Stimulated activated CD8-positive, alpha-beta memory T cell treated with anti-CD3 and anti-CD28 coated beads, Interleukin-7, amount 100 ng/mL, for 1 hour (primary cell): ENCODE measurements around the gene MSI2.

Experiments
- DNase-seq, 2 donors: peaks; one replicate each; pipeline ENCODE4 v3.0.0-alpha.2; 2020; ENCODE audit warnings: low read depth in 2 of 2

Gene MSI2

GRCh38 chr17:57713140-57713539 lies 456.8 kb downstream of the MSI2 start:
- no peak for DNase-seq

DNA sequence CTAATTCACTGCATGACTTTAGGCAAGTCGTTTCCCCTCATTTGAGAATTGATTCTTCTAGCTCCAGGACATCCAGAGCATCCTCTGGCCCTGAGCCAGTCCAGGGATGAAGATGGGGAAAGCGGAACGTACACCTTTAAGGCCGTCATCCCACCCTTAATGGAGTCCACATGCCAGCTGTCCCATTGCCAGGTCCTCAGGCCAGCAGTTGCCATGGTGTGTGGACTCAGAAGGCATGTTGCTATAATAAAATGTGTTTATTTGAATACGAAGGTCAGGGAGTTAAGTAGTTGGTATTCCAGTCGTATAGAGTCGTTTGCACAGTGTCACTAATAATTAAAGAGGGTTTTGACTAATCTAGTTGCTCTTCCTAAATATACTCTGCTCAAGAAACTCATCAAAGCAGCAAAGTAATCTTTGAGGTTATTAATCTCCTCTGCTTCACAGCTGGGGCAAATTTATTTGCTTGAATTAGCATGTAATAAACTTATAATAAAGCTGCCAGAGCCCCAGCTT lies 458.4 kb downstream of the MSI2 start:
- no peak for DNase-seq

- no peak for DNase-seq
These were observed 459.7 kb downstream of the MSI2 start for GRCh38 chr17:57715981-57716380.

DNA sequence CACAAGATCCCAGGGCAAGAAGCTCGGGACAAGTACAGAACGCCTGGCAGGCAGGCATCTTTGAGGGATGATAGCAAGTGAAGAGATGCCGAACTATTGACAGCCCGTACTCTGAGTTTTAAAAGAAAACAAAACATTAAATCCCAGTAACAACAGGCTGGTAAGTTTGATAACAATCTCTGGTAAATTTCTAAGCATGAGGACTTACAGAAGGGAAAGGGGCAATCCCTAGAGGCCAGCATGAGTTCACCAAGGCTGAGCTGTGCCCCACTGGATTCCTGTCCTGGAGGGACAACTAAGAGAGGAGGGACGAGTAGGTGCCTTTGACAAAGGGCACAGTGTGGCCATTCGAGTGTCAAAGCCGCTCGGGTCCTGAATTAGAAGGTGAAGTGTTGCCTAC lies 462.6 kb downstream of the MSI2 start:
- DNase-seq, result no peak

GRCh38 chr17:57720386-57721035 lies 464.2 kb downstream of the MSI2 start:
- no peak for DNase-seq

DNA sequence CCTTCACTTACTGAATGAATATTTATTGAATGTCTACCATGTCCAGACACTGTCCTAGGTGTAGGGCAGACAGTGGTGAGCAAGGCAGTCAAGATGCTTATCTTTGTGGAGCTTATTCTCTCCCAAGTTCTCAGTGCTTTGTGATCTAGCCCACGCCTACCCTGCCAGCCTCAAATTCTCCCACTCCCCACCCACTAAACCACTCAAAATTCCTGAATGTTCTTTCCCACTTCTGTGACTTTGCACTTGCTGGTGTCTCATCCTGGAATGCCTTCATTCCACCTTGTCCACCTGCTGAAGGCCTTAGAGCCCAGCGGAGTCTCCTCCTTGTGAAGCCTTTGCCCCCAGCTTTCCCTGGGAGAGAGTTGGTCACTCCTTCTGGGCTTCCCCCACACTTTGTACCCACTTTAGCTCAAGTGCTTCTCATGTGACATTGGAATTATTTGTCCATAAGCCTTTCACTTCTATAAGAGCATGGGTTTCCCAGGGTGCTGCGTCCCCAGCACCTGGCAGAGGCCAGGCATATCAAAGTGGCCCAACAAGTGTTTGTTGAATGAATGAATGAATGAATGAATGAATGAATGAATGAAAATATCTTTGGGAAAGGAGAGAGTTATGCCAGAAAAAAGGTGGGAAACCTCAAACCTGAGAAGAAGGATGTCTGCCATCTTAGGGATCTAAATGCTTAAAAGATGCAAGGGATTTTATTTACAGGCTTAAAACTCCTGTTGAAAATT lies 465.8 kb downstream of the MSI2 start:
- no peak for DNase-seq

GRCh38 chr17:57722704-57723043 lies 466.4 kb downstream of the MSI2 start:
- no peak for DNase-seq

GRCh38 chr17:57723427-57724025 lies 467.2 kb downstream of the MSI2 start:
- DNase-seq, result no peak

GRCh38 chr17:57724026-57724728 lies 467.9 kb downstream of the MSI2 start:
- DNase-seq, result no peak

DNA sequence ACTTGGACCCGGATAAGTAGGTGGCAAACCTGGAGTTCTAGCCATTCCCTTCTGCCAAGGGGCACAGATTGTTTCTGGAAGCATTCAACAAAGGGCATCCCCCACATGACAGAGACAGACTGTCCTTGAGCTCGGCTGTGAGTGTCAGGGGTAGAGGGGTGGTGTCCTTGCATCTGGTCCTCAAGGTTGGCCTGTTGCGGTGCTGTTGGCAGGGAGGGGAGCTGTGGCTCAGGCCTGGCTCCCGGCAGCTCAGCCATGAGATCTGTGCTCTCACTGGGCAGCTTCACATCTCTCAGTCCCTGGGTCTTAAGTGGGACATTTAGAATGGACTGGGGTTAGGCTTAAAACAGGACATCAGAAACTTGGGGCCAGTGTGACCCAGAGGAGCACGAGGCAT lies 468.4 kb downstream of the MSI2 start:
- no peak for DNase-seq

GRCh38 chr17:57726213-57726790 lies 470.0 kb downstream of the MSI2 start:
- no peak for DNase-seq

DNA sequence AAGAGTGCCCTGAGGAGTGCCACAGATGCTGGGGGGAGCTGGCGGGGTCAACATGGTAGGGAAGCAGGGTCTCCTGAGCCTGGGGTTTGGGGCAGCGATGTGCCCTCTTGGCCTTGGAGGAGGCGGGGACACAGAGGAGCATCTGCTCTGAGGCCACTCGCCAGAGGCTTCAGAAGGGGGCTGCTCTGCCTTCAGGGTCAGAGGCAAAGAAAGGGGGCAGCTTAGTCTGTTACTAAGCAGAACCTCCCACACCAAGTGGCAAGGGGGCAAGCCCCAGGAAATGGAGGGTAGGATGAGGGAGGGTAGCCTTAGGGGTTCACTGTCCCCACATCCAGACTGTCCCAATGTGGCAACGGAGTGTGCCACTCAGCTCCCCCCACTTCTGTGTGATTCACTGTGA lies 470.5 kb downstream of the MSI2 start:
- no peak for DNase-seq

DNA sequence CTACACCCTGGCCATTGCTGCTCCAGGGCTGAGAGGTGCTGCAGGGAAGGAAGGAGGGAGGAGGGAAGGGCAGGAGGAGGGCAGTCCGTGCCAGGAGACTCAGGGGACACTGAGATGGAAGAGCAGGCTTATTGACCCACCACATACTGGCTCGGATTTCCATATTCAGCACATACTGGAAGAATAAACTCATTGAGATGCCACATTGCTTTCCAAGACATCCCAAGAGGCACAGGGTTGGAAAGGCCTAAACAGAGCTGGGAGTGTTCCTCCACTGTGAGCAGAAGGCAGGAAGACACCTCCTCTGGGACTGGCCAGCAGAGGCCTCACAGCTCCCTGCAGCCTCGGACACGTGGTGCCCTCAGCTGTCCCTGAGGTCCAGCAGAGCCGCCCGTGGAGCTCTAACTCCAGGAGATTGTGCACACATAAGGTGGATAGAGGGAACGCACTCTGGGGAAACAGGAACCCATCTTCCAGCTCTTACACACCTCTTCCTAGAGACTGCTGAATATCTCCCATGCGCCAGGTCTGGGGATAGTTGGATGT lies 471.4 kb downstream of the MSI2 start:
- DNase-seq, result no peak

DNA sequence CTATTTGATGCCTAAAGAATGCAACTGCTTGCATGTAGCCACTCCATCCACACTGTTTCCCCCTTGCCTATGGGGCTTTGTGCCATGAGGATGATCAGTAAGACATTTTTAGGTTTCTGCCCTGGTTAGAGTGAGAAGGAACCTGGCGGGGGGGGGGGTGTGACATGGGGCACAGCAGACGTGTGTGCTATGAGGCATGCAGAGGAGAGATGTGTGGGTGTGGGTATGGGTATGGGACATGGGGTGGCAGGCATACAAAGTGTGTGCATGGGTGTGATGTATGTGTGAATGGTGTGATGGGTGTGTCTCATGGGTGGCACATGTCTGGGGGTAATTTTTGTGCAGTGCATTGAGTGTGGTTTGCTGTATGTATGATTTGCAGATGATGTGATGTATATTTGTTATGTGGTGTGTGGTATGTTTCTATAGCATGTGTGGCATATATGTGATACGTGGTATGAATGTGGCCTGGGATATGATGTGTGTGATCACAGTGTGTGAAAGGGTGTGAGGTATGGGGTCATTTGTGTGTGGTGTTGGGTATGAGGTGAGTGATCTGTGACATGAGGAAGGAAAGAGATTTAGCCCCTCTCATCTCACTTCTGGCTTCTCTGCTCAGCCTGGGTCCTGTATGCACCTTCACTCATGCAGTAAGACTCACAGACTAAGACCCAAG lies 473.8 kb downstream of the MSI2 start:
- DNase-seq, result no peak

- no peak for DNase-seq
These were observed 475.7 kb downstream of the MSI2 start for GRCh38 chr17:57732062-57732461.

GRCh38 chr17:57733085-57733484 lies 476.8 kb downstream of the MSI2 start:
- no peak for DNase-seq
